ENCODE measurements around the gene SIGLEC15.

SIGLEC15 gene

GRCh38 chr18:45825258-45826044, at the start of gene SIGLEC15:
Gene SIGLEC15, plus strand, starts transcription at chr18:45825675. Its CDS starts 54 bp downstream, at chr18:45825729.
- DNase-seq (ENCODE audit: low read depth) = no peak
- TF ChIP-seq, protein P1, sequence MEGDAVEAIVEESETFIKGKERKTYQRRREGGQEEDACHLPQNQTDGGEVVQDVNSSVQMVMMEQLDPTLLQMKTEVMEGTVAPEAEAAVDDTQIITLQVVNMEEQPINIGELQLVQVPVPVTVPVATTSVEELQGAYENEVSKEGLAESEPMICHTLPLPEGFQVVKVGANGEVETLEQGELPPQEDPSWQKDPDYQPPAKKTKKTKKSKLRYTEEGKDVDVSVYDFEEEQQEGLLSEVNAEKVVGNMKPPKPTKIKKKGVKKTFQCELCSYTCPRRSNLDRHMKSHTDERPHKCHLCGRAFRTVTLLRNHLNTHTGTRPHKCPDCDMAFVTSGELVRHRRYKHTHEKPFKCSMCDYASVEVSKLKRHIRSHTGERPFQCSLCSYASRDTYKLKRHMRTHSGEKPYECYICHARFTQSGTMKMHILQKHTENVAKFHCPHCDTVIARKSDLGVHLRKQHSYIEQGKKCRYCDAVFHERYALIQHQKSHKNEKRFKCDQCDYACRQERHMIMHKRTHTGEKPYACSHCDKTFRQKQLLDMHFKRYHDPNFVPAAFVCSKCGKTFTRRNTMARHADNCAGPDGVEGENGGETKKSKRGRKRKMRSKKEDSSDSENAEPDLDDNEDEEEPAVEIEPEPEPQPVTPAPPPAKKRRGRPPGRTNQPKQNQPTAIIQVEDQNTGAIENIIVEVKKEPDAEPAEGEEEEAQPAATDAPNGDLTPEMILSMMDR (IDR thresholded peaks at IDR 0.05; ENCODE audit: low read depth, low read length, missing control alignments) = no peak
- no peak within 1 kb of the TSS for H3K4me3 ChIP-seq (ENCODE audit: low read depth, low read length)

GRCh38 chr18:45775743-45776142, 49.7 kb upstream of the SIGLEC15 start:
- no peak for DNase-seq (ENCODE audit: low read depth)
- TF ChIP-seq, protein P1 (IDR thresholded peaks at IDR 0.05; ENCODE audit: low read depth, low read length, missing control alignments) = no peak
- H3K4me3 ChIP-seq (ENCODE audit: low read depth, low read length) = peak overlapping the region; percentile 66

DNA sequence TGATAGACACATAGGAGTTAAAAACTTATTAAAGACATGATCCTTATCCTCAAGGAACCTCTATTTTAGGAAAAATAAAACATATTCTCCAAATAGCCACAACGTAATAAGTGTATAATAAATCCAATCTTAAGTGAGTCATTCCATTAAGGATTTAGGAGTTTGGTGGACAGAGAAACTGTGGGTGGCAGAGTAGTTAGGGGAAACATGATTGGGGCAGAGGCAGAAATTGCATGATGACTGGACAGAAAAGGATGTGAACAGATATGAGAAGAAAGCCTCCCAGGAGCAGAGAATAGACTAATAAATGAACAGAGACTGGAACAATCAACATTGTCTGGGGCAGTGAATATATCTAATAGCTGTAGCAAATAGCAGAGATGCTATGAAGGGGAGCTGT, 48.1 kb upstream of the SIGLEC15 start:
- DNase-seq (ENCODE audit: low read depth) = no peak

GRCh38 chr18:45780568-45780967, 44.9 kb upstream of the SIGLEC15 start:
- no peak overlapping the region for H3K4me3 ChIP-seq (ENCODE audit: low read depth, low read length)
- TF ChIP-seq, protein P1 (IDR thresholded peaks at IDR 0.05; ENCODE audit: low read depth, low read length, missing control alignments) = no peak
- DNase-seq (ENCODE audit: low read depth) = no peak

More for the DNA sequence above, 48.1 kb upstream of the SIGLEC15 start:
- TF ChIP-seq, protein P1 (IDR thresholded peaks at IDR 0.05; ENCODE audit: low read depth, low read length, missing control alignments) = no peak
- no peak overlapping the region for H3K4me3 ChIP-seq (ENCODE audit: low read depth, low read length)

DNA sequence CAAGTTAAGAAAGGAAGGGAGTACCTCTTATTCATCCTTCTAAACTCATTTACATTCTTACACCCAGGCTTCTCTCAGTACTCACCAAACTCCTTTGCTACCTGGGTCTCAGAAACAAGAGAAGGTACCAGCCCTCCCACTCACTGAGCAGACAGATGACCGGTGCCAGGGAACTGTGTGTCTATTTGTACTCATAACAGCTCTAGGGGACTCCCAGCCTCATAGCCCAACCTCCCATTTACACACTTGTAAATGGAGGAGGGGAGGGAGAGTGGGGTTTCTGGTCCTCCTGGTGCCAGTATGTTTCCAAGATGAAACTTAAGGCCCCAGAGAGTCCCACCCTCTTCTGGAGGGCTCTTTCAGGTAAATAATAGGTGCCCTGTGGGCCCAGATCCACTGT, 42.8 kb upstream of the SIGLEC15 start:
- no peak for DNase-seq (ENCODE audit: low read depth)
- TF ChIP-seq, protein P1 (IDR thresholded peaks at IDR 0.05; ENCODE audit: low read depth, low read length, missing control alignments) = no peak

GRCh38 chr18:45783097-45784075, 42.1 kb upstream of the SIGLEC15 start:
- DNase-seq (ENCODE audit: low read depth) = no peak
- H3K4me3 ChIP-seq (ENCODE audit: low read depth, low read length) = no peak overlapping the region
- TF ChIP-seq, protein P1 (IDR thresholded peaks at IDR 0.05; ENCODE audit: low read depth, low read length, missing control alignments) = no peak

More for the DNA sequence above, 42.8 kb upstream of the SIGLEC15 start:
- H3K4me3 ChIP-seq (ENCODE audit: low read depth, low read length) = no peak overlapping the region
